DMS153 (cell line): ENCODE measurements around the gene TSSK6.

Experiments used
- DNase-seq: peaks from one replicate; lab custom pipeline; 2025; lab: John Stamatoyannopoulos, UW

The TSSK6 gene

GRCh38 chr19:19505669-19506326 is 9.6 kb downstream of the TSSK6 start:
- no peak for DNase-seq

DNA sequence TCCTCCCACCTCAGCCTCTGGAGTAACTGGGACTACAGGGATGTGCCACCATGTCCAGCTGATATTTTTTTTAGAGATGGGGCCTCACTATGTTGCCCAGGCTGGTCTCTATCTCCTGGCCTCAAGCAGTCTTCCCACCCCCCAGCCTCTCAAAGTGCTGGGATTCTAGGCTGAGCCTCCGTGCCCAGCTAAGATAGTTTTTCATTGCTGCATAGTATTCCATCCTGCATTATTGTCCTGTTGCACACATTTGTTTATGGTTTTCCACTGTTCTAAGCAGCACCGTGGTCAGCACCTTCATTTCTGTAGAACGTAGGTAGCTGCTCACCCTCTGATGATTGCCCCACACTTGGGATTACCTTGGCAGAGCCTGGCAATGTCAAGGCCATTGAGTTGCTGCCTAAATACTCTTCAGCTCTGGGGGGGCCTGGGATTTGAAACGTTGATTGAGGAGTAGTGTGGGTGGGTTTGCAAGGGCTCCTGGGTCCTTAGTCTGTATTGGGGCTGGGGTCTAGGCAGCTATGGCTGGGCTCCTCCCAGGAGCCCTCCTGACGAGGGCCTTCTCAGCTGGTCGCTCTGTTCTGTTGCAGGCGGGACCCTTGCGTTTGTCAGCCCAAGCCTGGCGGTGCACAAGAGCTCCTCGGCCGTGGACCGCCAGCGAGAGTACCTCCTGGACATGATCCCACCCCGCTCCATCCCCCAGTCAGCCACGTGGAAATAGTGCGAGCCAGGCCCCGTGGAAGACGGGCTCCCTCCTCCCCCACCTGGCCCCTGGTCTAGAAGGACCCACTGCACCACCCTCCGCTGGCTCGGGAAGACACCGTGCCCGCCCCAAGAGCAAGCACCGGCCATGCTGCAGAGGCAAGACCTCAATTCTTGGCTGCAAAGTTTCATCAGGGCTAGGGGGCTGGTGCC is 10.3 kb downstream of the TSSK6 start:
- no peak for DNase-seq

DNA sequence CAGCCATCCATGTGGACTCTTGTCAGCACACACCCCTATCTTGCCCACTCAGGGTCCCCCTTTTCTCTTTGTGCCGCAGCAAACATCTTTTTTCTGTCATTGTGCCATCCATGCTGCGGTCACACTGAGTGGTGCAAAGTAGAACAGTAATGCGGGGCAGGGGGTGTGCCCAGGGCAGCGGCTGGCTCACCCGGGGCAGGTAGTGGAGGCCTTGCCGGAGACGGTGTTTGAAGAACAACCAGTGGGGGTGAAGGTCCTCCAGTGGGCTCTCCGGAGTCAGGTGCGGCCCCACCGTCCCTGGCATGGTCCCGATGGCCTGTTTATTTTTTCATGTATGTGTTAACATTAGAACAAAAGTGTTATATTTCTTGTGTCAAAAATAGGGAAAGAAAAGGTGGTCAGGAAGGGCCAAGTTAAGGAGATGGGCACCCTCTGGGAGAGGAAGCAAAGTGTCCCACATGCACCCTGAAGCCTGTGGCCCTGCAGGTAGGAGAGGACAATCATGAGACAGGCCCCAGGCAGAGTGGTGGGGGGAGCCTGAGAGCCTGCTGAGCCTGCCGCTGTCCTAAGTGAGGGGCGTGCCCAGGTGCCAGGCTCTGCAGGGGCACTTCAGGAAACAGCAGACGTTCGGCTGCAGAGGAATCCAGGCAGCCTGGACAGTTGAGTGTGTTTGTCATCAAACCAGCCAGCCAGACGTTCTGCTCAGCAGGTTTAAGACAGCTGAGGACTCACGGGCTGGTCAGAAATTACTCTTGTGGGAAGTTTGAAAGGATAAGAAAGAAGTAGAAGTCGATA is 12.3 kb downstream of the TSSK6 start:
- DNase-seq = no peak

- no peak for DNase-seq
These were observed 13.1 kb downstream of the TSSK6 start for GRCh38 chr19:19502281-19502680.

DNA sequence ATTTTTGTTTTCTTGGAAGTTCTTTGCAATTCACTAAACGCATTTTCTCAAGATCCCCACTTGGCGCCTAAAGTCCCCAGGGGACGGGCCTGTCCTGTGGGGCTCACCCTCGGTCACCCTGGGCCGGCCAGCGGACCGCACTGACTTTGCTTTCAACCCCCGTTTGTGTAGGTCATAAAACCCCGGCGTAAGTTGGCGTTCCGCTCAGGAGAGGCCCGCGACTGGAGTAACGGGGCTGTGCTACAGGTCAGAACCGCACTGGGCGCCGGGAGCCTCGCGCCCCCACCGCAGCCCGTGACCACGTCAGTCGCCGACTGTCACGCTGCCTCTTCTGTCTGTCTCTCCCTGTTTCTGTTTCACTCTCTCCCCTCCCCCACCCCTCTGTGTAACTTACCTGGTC is 13.6 kb downstream of the TSSK6 start:
- no peak for DNase-seq

DNA sequence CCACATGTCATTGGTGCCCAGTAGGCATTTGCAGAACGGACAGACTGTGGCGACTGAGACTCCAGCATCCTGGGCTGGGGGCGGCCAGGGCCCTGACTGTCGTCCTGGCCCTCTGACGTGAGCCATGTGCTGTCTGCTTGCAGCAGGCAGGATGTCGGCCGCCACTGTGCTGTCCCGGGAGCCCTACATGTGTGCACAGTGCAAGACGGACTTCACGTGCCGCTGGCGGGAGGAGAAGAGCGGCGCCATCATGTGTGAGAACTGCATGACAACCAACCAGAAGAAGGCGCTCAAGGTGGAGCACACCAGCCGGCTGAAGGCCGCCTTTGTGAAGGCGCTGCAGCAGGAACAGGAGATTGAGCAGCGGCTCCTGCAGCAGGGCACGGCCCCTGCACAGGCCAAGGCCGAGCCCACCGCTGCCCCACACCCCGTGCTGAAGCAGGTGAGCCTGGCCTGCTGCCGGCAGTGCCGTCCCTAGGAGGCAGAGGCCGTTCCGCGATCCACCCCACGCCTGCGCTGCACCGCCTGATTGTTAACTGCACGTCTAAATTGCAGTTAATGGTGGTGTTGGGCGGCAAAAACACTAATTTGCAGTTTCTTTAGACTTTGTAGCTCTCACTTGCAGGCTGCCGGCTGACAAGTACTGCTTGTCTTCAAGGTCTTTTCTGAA is 14.2 kb downstream of the TSSK6 start:
- DNase-seq = no peak

DNA sequence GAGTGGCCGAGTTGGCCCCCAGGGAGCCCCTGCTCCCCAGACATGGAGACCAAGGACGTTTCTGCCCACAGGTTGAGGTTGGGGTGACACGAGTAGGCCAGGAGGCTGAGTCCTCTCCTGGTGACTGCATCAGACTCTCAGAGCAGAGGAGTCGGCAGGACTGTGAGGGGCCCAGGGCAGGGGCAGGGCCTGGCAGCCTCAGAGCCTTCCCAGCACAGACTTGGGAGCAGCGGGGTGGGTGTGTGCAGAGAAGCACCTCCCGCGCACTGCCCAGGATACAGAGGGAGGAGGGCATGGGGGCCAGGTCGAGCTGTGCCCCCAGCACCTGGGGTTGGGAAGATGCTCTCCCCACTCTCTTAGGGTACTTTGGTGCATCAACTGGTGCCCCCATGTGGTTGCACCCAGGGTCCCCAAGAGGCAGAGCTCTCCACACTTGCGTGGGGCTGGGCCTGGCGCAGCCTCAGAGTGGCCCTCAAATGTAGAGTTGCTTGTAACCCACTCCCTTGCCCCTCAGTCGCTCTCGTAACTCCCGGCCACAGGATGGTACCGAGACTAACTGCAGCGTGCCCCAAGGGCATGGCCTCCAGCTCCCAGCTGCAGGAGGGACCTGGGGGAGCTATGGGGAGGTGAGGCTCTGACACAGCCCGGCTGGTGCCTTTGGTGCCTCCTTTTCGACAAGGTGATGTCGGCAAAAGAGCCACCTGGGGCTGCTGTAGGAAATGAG is 15.9 kb downstream of the TSSK6 start:
- no peak for DNase-seq

DNA sequence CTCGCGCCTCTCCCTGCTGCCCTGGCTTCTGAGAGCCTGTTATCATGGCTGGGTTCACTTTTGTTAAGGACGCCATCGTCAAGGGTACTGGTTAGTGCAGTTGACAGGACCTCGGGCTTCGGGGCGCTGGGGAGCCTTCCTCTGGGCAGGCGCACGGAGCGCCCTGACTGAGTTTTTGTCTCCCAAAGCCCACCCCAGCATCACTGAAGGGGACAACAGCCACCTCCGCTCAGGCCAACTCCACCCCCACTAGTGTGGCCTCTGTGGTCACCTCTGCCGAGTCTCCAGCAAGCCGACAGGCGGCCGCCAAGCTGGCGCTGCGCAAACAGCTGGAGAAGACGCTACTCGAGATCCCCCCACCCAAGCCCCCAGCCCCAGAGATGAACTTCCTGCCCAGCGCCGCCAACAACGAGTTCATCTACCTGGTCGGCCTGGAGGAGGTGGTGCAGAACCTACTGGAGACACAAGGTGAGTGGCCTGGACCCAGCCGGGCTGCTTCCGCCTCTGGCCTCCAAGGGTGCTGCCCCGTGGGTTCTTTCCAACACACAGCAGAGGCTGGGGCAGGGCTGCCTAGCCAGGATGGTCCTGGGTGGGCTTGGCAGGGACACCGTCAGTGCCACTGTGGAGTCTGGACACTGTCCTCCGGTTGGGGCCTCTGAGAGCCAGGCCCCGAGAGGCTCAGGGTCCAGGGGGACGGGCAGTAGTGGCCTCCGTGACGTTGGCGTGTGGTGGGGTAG is 16.9 kb downstream of the TSSK6 start:
- no peak for DNase-seq

GRCh38 chr19:19495614-19496603 is 19.4 kb downstream of the TSSK6 start:
- DNase-seq = no peak

DNA sequence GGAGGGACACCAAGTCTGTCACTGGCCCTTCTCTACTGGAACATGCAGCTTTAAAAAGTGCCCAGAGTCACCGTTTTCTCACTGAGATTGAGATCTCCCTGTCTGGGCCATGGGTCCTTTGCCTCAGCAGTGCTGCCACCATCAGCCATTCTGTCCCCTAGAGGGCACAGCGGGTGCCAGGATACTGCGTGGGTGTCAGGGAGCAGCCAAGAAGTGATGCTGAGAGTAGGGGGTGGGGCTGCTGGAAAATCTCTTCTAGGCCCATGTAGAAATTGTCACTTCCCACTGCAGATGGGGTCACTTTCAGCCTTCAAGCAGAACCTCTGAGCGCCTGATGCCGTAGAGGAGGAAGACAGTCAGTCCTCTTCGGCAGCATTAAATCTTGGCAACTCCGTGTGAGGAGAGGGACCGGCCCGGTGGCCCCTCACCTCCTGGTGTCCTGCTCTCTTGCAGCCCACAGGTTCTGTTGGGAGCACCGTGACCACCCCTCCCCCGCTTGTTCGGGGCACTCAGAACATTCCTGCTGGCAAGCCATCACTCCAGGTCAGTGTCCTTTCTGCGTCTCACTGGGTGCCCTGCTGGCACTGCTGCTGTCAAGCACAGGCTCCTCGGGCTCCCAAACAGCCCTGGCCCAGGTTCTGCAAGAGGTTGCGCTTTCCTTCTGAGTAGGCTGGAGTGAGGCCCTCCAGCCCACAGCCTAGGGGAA is 21.4 kb downstream of the TSSK6 start:
- no peak for DNase-seq

GRCh38 chr19:19492026-19492610 is 23.2 kb downstream of the TSSK6 start:
- no peak for DNase-seq

DNA sequence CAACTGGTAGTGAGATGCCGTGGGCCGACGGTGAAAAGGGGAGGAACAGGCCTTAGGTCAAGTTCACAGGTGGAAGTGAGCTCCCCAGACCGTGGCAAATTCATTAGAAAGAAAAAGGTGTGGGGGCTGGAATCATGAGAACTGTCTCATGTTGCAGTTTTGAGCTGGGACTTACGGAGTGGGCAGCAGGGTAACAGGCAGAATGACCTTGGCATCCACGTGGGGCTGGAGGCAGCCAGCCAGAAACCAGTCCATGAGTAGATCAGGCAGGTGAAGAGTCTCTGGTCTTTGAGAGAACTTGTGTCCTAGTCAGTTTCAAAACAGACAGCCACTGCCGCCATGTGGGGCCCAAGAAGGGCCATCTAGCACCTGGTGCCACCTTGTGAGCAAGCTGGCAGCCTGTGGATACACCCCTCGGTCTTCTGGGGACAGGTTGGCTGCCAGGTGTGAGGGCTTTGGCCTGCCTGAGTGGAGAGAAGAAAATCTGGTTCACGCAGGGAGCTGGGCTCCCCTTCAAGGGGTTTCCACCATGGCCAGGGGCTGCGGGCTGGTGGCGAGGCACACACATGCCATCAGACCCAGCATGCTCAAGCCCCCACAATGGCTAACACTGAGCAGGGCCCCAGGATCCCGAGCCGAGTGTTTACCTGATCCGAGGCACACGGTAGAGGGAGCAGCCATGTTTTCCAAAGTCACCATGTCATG is 23.9 kb downstream of the TSSK6 start:
- no peak for DNase-seq

DNA sequence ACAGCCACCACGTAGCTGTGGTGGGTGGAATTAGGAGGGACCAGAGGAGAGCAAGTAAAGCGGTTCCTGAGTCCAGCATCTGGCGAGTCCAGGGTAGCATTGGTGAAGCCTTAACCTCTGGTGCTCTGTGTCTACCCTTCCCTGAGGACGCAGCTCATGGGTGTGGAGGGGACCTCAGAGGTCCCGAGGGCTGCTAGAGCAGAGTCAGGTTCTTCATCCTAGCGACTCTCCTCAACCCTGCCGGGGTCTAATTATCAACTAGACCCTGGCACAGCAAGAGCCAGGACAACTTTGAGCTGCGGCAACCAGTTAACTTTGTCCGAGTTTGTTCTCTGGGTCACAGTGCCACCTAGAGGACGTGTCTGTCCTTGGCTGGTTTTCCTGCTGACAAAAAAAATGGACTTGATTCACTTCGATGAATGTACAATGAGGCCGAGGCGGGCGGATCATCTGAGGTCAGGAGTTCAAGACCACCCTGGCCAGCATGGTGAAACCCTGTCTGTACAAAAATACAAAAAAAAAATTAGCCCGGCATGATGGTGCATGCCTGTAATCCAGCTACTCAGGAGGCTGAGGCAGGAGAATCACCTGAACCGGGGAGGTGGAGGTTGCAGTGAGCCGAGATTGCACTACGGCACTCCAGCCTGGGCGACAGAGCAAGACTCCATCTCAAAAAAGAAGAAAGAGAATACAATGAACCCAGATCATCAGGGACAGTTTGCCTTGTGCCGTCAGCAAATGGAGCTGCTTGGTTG is 25.0 kb downstream of the TSSK6 start:
- DNase-seq = peak; percentile 77

- no peak for DNase-seq
These were observed 25.5 kb downstream of the TSSK6 start for GRCh38 chr19:19489804-19490204.

- DNase-seq = peak; percentile 94
These were observed 26.3 kb downstream of the TSSK6 start for GRCh38 chr19:19488875-19489690.
